GM12892 (cell line): ENCODE data around the gene GPR45.

Source experiments
- POLR2A ChIP-seq: IDR thresholded peaks from 2 replicates; pipeline ENCODE4 v1.6.1; 2011; ENCODE audit warnings: low read depth, low read length, control low read depth
- TAF1 ChIP-seq: IDR thresholded peaks from 2 replicates; pipeline ENCODE4 v1.6.1; 2011; ENCODE audit warnings: low read depth, mild to moderate bottlenecking, control low read depth, low read length, borderline replicate concordance

GRCh38 chr2:105196651-105197050, 44.9 kb upstream of the GPR45 start:
- TF ChIP-seq TAF1: no peak
- no peak for TF ChIP-seq POLR2A
